HG03558 (cell line): ENCODE measurements around the gene ATG7.
"Not testable (repeated sequence)": the region's sequence is repeated elsewhere in the genome, so short reads cannot be mapped to it uniquely, and the experiment has no call there.

Experiments used
- ATAC-seq: cut with Tn5 transposase; IDR thresholded peaks from one replicate; pipeline ENCODE4 v1.9.1; 2021; ENCODE audit warnings: moderate number of reproducible peaks; ENCODE audit not compliant: unreplicated experiment; ENCODE audit errors: extremely low read depth

Gene ATG7

DNA sequence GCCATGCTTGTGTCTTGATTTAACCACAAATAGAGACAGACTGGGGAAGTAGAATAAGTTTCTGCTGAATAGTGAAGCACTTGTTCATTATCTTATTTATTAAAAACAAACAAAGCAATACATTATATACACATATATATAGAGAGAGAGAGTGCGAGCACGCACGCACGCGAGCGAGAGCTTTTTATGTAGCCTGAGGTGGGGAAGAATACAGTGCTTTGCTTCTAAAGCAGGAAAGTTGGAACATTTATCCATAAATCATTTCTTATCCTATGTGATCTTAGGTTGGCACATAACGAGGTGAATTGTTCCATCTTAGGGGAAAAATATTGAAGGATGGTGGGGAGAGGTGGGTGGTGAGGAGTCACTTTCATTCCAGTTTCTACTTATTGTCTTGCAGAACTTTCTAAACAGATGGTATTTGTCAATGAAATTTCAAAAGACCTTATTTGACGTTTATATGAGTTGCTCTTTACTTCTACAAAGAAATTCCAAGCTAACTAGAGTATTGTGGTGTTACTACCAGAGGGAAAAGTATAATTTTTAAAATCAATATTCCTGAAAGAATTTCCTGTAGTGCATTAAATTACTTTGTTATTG is 110.0 kb downstream of the ATG7 start:
- ATAC-seq, result no peak

DNA sequence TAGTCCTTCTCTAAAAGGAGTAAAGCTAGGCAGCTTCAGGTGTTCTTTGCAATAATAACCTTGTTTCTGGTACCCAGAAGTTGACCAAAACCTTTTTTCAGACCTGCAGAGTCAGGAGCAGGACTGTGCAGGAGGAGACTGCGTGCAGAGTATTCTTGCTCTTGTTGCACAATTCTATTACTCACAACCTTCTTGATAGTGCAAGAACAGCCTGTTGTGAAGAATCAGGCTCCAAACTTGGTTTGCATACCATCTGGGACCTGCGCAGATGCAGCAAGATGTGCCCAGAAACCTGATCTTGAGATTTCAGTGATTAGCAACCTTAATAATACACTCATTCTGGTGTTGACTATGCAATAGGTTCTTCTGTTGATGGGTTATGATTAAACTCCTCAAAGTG is 111.9 kb downstream of the ATG7 start:
- no peak for ATAC-seq

DNA sequence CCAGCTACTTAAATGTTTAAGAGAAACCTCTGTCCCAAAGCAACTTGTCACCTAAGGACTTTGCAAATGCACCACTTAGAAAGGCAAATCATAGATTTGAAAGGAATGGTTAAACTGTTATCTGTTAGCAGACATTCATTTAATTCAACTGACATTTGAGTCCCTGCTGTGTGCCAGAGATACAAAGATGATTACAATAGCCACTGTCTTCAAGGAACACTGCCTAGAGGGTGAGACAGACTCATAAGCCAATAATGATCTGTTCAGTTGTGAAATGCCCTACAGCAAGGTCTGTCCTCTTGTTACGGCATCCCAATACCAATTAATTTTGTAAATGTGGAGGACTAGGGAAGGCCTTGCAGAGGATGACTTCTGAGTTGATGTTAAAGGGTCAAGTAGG is 113.1 kb downstream of the ATG7 start:
- no peak for ATAC-seq

GRCh38 chr3:11385891-11386290 is 113.7 kb downstream of the ATG7 start:
- no peak for ATAC-seq

GRCh38 chr3:11386465-11387113 is 114.4 kb downstream of the ATG7 start:
- no peak for ATAC-seq

DNA sequence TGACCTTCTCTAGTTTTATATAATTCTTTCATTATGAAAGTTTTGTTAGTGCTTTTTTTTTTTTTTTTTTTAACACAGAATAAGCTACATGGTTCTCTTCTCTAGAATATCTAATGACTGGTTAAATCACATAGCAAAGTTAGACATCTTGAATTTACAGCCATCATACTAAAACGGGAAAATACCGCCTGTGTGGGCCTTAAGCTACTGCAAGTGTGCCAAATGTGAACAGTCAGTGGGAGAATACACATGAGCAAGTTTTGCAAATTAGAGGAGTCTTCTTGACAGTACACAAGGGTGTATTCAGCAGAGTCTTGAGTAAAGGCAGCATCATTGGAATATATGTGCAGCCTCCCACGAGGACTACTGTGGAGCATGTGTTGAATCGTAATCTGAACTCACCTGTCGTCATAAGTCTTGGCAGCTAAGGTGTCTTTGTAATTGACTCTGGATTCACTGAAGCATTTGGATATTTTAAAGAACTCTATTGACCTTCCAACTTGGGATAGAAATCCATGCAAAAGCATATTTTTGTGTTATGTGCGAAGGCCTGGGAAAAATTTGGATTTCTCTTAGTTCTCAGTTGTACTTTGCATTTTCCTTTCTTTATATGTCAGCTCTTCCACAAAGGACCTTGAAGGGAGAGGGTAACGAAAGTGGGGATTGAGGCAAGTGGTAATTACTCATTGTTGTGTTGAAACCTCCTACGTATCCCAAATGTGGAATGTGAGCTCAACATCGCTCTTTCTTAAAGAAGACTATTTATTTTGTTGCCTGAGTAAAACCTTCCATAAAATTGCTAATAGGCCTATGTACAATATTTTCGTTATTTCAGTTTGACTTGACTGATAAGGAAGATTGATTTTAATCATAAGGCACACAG is 117.4 kb downstream of the ATG7 start:
- no peak for ATAC-seq

GRCh38 chr3:11390411-11391131 is 118.4 kb downstream of the ATG7 start:
- no peak for ATAC-seq

- ATAC-seq, result no peak
Observed at GRCh38 chr3:11391174-11391879, 119.1 kb downstream of the ATG7 start.

DNA sequence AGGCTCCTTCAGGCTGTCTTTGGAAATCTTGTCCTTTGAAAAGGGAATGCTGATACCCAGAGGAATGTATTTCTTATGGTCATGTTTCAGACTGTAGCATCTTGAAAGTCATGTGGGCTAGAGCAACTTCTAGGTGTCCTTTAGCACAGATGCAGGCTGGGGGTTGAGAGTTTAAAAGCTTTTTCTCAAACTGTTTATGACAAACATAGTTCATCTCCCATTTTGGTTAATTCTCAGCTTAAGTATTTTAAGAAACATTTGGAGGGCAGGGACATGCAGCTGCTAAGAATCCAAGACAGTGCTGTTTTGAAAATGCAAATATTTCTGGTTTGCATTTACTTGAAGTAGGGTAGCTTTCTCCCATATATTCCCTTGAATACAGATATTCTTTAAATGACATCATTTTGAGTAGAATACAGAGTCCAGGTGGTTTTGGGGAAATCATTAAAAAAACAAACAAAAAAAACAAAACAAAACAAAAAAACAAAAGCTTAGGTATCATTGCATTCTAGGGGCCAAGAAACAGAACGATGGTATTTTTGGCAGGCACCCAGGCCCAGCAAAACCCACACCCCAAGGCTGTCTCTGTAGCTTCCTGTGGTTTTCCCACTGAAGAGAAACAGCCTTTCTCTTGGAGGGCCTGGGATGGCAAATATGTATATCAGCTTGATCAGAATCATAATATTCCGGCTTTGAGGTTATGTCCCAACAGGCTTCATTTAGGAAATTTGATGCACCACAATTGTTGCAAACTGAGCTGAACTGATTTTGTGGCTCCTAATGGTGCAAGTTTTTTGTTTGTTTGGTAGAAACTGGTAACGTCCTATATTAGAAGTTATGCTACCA is 120.0 kb downstream of the ATG7 start:
- ATAC-seq, result no peak

DNA sequence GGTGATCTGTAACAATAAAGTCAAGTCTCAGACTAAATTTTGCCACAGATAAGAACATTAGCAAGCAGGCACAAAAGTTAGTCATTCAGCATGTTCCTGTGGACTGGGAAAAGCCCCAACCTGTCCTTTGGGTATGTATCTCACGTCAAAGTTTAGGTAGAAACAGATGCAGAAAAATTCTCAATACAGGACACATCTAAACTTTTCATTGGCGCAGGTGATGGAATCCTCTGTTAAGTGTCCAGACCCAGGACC is 120.6 kb downstream of the ATG7 start:
- no peak for ATAC-seq

GRCh38 chr3:11393401-11393800 is 121.2 kb downstream of the ATG7 start:
- no peak for ATAC-seq

DNA sequence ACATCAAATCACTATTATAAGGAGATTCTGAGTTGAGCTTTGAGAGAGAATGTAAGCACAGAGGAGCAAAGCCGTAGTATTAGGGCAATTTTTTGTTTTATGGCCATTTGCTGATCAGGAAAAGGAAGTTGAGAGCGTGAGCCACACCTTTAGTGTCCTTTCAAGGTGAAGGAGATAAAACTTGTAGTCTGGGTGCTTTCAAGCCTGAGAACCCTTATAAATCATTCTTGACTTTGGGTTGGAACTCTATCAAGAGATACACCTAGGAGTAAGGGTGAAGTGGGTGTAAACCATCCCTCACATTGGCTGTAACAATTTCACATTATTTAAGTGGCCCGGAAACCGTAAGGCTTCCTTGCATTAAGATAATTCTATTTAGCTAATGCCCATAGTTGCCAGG is 122.2 kb downstream of the ATG7 start:
- no peak for ATAC-seq

GRCh38 chr3:11400213-11400612 is 128.0 kb downstream of the ATG7 start:
- no peak for ATAC-seq

DNA sequence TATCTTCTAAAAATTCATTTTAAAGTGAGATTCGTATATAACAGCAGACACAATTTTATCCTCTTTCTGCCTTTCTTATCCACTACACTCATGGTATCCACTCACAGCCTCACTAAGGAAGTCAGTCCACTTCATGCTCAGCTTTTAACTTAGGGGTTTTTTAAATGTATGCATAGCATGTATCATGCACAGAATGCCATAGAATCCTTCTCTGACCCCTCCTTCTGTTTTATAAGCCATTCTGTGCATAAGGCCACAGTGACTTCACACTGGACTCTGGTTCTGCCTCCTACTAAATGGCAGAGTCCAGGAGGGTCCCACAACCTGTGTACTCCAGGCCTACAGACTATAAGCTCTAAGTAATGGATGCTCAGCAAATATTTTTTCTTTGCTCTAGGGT is 129.2 kb downstream of the ATG7 start:
- no peak for ATAC-seq

DNA sequence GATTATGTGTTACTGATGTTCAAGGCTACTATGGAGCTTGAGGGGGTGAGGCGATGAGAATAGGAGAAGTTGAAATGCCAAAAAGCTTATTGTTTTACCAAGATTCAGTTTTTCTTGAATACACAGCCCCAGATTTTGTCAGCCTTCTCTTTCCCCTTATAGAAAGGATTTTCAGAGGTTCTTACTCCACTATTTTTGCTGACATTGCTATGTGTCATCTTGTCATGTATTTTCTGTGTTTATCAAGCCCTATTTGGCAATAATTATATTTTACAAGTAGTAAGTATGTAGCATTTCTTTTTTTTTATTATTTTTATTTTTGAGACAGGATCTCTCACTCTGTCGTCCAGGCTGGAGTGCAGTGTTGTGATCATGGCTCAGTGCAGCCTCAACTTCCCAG is 133.1 kb downstream of the ATG7 start:
- no peak for ATAC-seq

DNA sequence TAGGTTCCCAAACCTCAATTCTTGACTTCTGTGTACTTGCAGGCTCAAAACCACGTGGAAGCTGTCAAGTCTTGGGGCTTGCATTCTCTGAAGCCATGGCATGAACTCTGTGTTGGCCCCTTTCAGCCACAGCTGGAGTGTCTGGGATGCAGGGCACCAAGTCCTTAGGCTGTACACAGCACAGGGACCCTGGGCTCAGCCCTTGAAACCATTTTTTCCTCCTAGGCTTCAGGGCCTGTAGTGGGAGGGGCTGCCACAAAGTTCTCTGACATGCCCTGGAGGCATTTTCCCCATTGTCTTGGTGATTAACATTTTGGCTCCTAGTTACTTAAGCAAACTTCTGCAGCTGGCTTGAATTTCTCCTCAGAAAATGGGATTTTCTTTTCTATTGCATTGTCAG is 135.4 kb downstream of the ATG7 start:
- ATAC-seq, result no peak

GRCh38 chr3:11408324-11408859 is 136.2 kb downstream of the ATG7 start:
- not testable (repeated sequence) for ATAC-seq

DNA sequence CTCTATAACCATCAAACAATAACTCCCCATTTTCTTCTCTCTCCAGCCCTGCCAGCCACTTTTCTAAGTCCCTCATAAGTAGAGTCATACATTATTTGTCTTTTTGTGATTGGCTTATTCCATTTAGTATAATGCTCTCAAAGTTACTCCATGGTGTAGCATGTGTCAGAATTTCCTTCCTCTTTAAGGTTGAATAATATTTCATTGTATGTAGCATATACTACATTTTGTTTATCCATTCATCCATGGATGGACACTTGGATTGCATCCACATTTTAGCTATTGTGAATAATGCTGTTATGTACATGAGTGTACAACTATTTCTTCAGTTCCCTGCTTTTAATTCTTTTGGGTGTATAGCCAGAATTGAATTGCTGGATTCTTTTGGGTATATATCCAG is 138.4 kb downstream of the ATG7 start:
- ATAC-seq, result no peak

- ATAC-seq, result no peak
Observed at GRCh38 chr3:11411956-11412355, 139.8 kb downstream of the ATG7 start.
